ENCODE results near the gene RARA.
"Not testable (repeated sequence)": the region's sequence is repeated elsewhere in the genome, so short reads cannot be mapped to it uniquely, and the experiment has no call there.

RARA gene

GRCh38 chr17:40287494-40288369 lies 21.2 kb upstream of the RARA start, which contains the start of gene CDC6:
CDC6 (plus strand) TSS chr17:40287879; CDS start chr17:40289421, 1,542 bp downstream.
- H3K4me3 Mint-ChIP-seq: peak within 1 kb of the TSS; percentile 100
- H3K4me1 Mint-ChIP-seq: peaks cover 53% of the 10 kb centered on the region
- no peaks in the 10 kb centered on the region for H3K9me3 Mint-ChIP-seq
- H3K27ac Mint-ChIP-seq: peak within 1 kb of the TSS; percentile 98
- CTCF ChIA-PET: interaction anchor here (1.3 to 5.9 kb wide), 6 partner anchors 15 to 274 kb away, joined by 3 to 38 read pairs (median 4); no protein-coding TSS in a partner anchor
- H3K36me3 Mint-ChIP-seq: peaks cover 33% of the 10 kb centered on the region
- peak; percentile 99 for DNase-seq
- peaks cover 3% of the 10 kb centered on the region for H3K27me3 Mint-ChIP-seq

GRCh38 chr17:40290629-40291280 lies 18.2 kb upstream of the RARA start:
- Mint-ChIP-seq H3K9me3 (no peaks in the 10 kb centered on the region), H3K4me3 (no peak overlapping the region), H3K27ac (peak overlapping the region; percentile 49), H3K4me1 (peaks cover 46% of the 10 kb centered on the region), H3K27me3 (peaks cover 3% of the 10 kb centered on the region), H3K36me3 (peaks cover 55% of the 10 kb centered on the region)
- CTCF ChIA-PET: interaction anchor here (0.6 to 5.9 kb wide), 9 partner anchors 7 to 240 kb away, joined by 3 to 38 read pairs (median 4); partner anchors contain the start of gene WIPF2
- DNase-seq: peak; percentile 68

DNA sequence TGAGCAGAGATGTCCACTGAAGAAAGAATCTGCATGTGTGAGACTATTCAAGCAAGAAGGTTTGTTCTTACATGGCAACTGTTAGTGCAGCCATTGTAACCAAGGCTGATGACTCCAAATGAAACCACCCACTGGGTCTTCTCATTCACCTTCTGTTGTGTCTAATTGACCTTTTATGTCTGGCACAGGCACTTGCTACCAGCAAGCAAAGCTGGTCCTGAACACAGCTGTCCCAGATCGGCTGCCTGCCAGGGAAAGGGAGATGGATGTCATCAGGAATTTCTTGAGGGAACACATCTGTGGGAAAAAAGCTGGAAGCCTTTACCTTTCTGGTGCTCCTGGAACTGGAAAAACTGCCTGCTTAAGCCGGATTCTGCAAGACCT lies 17.7 kb upstream of the RARA start:
- Mint-ChIP-seq H3K4me1 (peaks cover 49% of the 10 kb centered on the region), H3K4me3 (no peak overlapping the region), H3K27ac (no peak overlapping the region), H3K9me3 (no peaks in the 10 kb centered on the region), H3K27me3 (peaks cover 3% of the 10 kb centered on the region), H3K36me3 (peaks cover 60% of the 10 kb centered on the region)
- DNase-seq: no peak
- CTCF ChIA-PET: interaction anchor here (0.6 to 5.9 kb wide), 9 partner anchors 8 to 241 kb away, joined by 3 to 38 read pairs (median 4); partner anchors contain the start of gene WIPF2

DNA sequence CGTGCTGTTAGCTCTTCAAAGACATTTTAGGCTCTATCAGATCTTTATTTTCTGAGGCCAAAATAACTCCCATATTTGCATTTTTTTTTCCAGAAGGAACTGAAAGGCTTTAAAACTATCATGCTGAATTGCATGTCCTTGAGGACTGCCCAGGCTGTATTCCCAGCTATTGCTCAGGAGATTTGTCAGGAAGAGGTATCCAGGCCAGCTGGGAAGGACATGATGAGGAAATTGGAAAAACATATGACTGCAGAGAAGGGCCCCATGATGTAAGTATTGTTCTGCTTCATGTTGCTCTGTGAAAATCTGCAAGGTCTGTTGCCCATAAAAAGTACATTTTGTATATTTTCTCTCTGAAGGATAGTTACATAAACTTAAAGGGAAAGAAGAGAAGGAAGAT lies 15.6 kb upstream of the RARA start:
- Mint-ChIP-seq H3K36me3 (peaks cover 68% of the 10 kb centered on the region), H3K27me3 (no peaks in the 10 kb centered on the region), H3K27ac (peak overlapping the region; percentile 42), H3K4me1 (peaks cover 42% of the 10 kb centered on the region), H3K9me3 (no peaks in the 10 kb centered on the region), H3K4me3 (no peak overlapping the region)
- no peak for DNase-seq
- CTCF ChIA-PET: interaction anchor here (0.7 to 5.9 kb wide), 11 partner anchors 10 to 279 kb away, joined by 3 to 38 read pairs (median 3); partner anchors contain the start of gene WIPF2

GRCh38 chr17:40295488-40296436 lies 13.2 kb upstream of the RARA start:
- Mint-ChIP-seq H3K27me3 (no peaks in the 10 kb centered on the region), H3K4me1 (peaks cover 25% of the 10 kb centered on the region), H3K4me3 (no peak overlapping the region), H3K36me3 (peaks cover 65% of the 10 kb centered on the region), H3K27ac (no peak overlapping the region), H3K9me3 (no peaks in the 10 kb centered on the region)
- CTCF ChIA-PET: interaction anchor here (1.8 to 17.3 kb wide), 2 partner anchors 62 to 94 kb away, joined by 8 to 370 read pairs; partner anchors contain the start of gene GJD3
- no peak for DNase-seq

- no peak for DNase-seq
- no peaks in the 10 kb centered on the region for H3K27me3 Mint-ChIP-seq
- peaks cover 63% of the 10 kb centered on the region for H3K36me3 Mint-ChIP-seq
- H3K27ac Mint-ChIP-seq: peak overlapping the region; percentile 60
- H3K4me3 Mint-ChIP-seq: no peak overlapping the region
- CTCF ChIA-PET: interaction anchor here (1.8 to 17.3 kb wide), 2 partner anchors 60 to 96 kb away, joined by 8 to 370 read pairs; partner anchors contain the start of gene GJD3
- peaks cover 16% of the 10 kb centered on the region for H3K4me1 Mint-ChIP-seq
- H3K9me3 Mint-ChIP-seq: no peaks in the 10 kb centered on the region
Observed at GRCh38 chr17:40297511-40297910, 11.5 kb upstream of the RARA start.

DNA sequence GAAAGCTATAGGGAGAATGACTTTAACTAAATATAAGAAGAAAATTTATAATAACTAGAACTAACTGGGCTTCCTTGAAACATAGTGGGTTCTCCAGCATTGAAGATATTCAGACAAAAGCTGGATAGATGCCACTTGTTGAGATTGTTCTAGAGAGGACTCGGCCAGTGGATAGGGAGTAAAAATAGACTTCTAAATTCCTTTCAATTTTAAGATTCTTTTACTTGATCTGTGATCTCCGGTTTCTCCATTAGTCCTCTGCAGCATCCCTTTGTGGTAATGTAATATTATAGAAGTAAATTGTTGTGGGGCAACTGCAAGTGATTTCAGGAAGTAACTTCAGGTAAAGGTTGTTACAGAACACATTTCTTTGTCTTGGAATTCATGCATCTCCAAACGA lies 10.3 kb upstream of the RARA start:
- no peak overlapping the region for H3K4me3 Mint-ChIP-seq
- CTCF ChIA-PET: interaction anchor here (0.8 to 17.3 kb wide), 5 partner anchors 9 to 97 kb away, joined by 3 to 370 read pairs (median 6); partner anchors contain the start of gene GJD3
- H3K9me3 Mint-ChIP-seq: no peaks in the 10 kb centered on the region
- no peak for DNase-seq
- no peak overlapping the region for H3K27ac Mint-ChIP-seq
- H3K4me1 Mint-ChIP-seq: peaks cover 18% of the 10 kb centered on the region
- H3K27me3 Mint-ChIP-seq: no peaks in the 10 kb centered on the region
- peaks cover 63% of the 10 kb centered on the region for H3K36me3 Mint-ChIP-seq

DNA sequence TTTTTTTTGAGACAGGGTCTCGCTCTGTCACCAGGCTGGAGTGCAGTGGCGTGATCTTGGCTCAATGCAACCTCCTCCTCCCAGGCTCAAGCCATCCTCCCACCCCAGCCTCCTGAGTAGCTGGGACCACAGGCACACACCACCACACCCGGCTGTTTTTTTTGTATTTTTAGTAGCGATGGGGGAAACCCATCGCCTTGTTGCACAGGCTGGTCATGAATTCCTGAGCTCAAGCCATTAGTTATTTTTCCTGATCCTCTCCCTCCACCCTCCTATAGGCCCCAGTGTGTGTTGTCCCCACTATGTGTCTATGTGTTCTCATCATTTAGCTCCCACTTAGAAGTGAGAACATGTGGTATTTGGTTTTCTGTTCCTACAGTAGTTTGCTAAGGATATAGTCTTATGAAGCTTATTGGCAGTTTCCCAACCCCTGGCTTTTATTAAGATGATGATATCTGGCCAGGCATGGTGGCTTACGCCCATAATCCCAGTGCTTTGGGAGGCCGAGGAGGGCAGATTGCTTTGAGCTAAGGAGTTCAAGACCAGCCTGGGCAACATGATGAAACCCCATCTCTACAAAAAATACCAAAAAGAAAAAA lies 9.7 kb upstream of the RARA start:
- Mint-ChIP-seq H3K36me3 (peaks cover 63% of the 10 kb centered on the region), H3K4me1 (peaks cover 22% of the 10 kb centered on the region)
- CTCF ChIA-PET: interaction anchor here (0.8 to 17.3 kb wide), 6 partner anchors 8 to 102 kb away, joined by 3 to 370 read pairs (median 5); partner anchors contain the start of gene GJD3
- H3K9me3 Mint-ChIP-seq, H3K4me3 Mint-ChIP-seq, DNase-seq, H3K27ac Mint-ChIP-seq, H3K27me3 Mint-ChIP-seq: not testable (repeated sequence)

- Mint-ChIP-seq H3K4me1 (peaks cover 21% of the 10 kb centered on the region), H3K36me3 (peaks cover 51% of the 10 kb centered on the region), H3K27ac (no peak overlapping the region), H3K9me3 (no peaks in the 10 kb centered on the region), H3K27me3 (no peaks in the 10 kb centered on the region), H3K4me3 (no peak overlapping the region)
- CTCF ChIA-PET: interaction anchor here (2.5 to 17.3 kb wide), 4 partner anchors 8 to 56 kb away, joined by 12 to 370 read pairs (median 28); partner anchors contain the start of gene GJD3
- peak; percentile 53 for DNase-seq
Observed at GRCh38 chr17:40301315-40301714, 7.7 kb upstream of the RARA start.

DNA sequence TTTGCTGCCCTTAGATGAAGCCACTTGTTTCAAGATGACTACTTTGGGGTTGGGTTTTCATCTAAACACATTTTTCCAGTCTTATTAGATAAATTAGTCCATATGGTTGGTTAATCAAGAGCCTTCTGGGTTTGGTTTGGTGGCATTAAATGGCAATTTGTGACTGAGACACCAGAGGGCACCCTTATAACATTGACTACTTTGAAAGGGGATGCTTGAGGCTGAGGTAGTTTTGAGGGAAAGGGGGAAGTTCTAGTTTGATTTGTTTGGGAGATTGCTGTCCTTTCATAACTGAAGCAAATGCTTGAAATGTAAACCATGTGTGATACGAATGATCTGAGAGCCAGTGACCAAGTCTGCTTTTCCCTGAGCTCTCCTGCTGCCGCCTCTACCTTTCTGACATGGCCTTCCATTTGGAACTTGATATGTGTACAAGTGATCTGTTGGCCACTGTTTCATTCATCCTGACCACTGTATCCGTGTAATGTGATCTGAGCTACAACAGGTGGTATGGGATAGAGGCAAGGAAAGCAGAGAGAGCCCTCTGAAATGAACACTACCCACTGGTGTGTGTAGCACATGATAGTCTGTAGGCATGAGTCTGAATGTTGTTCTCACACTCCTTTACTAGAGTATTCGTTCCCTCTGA lies 5.8 kb upstream of the RARA start:
- DNase-seq: peak; percentile 71
- H3K9me3 Mint-ChIP-seq: no peaks in the 10 kb centered on the region
- no peak overlapping the region for H3K27ac Mint-ChIP-seq
- H3K4me1 Mint-ChIP-seq: peaks cover 14% of the 10 kb centered on the region
- H3K36me3 Mint-ChIP-seq: peaks cover 40% of the 10 kb centered on the region
- CTCF ChIA-PET: interaction anchor here (0.7 to 17.3 kb wide), 17 partner anchors 10 to 231 kb away, joined by 3 to 370 read pairs (median 7); partner anchors contain the start of genes CDC6 and GJD3
- no peaks in the 10 kb centered on the region for H3K27me3 Mint-ChIP-seq
- H3K4me3 Mint-ChIP-seq: no peak overlapping the region

DNA sequence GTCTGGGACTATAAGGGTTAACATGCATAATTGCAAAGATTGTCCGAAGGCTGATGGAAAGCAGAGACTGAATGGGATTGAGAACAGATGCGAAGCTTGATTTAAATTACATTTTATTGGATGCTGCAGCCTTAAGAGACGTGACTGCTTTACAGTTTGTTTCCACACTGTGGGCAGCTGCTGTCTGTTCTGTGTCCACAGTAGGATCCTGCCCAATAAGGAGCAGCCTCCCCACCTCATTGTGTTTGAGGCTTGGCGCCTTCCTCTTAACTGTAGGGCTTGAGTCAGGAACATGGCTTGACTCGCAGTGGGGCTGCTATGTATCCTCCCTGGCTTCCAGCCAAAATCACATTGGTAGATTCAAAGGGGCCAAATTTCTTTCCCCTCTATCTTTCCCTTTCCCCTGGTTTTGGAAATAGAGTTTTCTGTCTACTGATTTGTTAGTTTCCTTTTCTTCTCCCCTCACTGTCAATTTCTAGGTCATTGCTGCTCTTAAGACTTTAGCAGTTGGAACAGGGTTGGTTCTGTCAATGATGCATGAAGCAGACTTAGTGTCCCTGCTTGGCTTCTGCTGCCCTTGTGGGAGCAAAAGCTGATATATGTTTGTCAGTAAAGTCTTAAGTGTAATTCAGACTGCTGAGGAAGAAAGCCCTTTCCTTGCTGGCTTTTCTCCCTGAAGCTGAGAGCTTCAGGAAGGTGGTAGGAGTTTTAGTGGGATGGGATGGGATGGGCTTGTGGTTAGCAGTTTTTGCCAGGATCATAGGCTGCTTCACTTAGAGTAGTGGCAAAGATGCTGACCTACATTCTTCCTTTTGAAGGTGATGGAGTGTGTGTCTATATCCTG lies 5.0 kb upstream of the RARA start:
- Mint-ChIP-seq H3K4me3 (no peak overlapping the region), H3K4me1 (peaks cover 14% of the 10 kb centered on the region), H3K36me3 (peaks cover 34% of the 10 kb centered on the region), H3K27ac (no peak overlapping the region), H3K27me3 (no peaks in the 10 kb centered on the region), H3K9me3 (no peaks in the 10 kb centered on the region)
- CTCF ChIA-PET: interaction anchor here (0.7 to 17.3 kb wide), 17 partner anchors 9 to 230 kb away, joined by 3 to 370 read pairs (median 7); partner anchors contain the start of genes CDC6 and GJD3
- no peak for DNase-seq

GRCh38 chr17:40304552-40304863 lies 4.5 kb upstream of the RARA start:
- peaks cover 29% of the 10 kb centered on the region for H3K36me3 Mint-ChIP-seq
- CTCF ChIA-PET: interaction anchor here (1.2 to 17.3 kb wide), 5 partner anchors 12 to 53 kb away, joined by 4 to 370 read pairs (median 12); partner anchors contain the start of gene GJD3
- H3K27me3 Mint-ChIP-seq: not testable (repeated sequence)

More at GRCh38 chr17:40304552-40304863, 4.5 kb upstream of the RARA start:
- H3K4me1 Mint-ChIP-seq: peaks cover 14% of the 10 kb centered on the region
- not testable (repeated sequence) for H3K9me3 Mint-ChIP-seq, H3K27ac Mint-ChIP-seq, H3K4me3 Mint-ChIP-seq, DNase-seq

Measured in activated naive CD4-positive, alpha-beta T cell treated with anti-CD3 and anti-CD28 coated beads, Interleukin-2, amount 10 ng/mL, durations not matched to agents 7 days and 5 days (primary cell).